K562 (cell line): ENCODE results near the gene NEK3. TPM values are rescaled to one million over a fixed set of nuclear protein-coding genes. Genes with fewer than 3 reads are reported as not detected.
"Not testable (repeated sequence)": the region's sequence is repeated elsewhere in the genome, so short reads cannot be mapped to it uniquely, and the experiment has no call there.

Experiments used
- ATAC-seq: fragments of 200-7000 bp; cut with Tn5 transposase; 3 replicates; pipeline ENCODE4 v1.9.1; 2020; ENCODE audit warnings: moderate library complexity
- BruUV-seq: library from RNA; stranded (reverse); fragments of 400-500 nt; replicated peaks from 2 replicates; lab custom pipeline; 2021; lab: Mats Ljungman, UMichigan
- CTCF ChIA-PET: fragments of 300-600 bp; formaldehyde crosslinking; extraction: SDS; loops from one replicate; lab custom pipeline; 2021; ENCODE audit warnings: low intra/inter-chr PET ratio; lab: Yijun Ruan, JAX
- POLR2A ChIA-PET: fragments of 300-600, 350-650 bp; sonication (Branson Sonifier 250); formaldehyde crosslinking; extraction: SDS; loops from one replicate; lab custom pipeline; 2021; ENCODE audit warnings: antibody characterized with exemption, inconsistent platforms; lab: Yijun Ruan, JAX
- DNase-seq, 4 experiments: peaks; one replicate each; pipeline versions ENCODE4 v3.0.0 to v3.0.0-alpha.2; 2011 to 2018; ENCODE audit warnings: low spot score in 3 of 4, mixed read lengths in 3 of 4; ENCODE audit errors: extremely low read depth in 1 of 4
- FAIRE-seq: peaks from 2 replicates; lab custom pipeline; 2011; peaks lifted over from hg19 to GRCh38; lab: Jason Lieb, UNC
- H2AFZ ChIP-seq: 2 replicates; pipeline ENCODE4 v1.6.0; 2011; ENCODE audit warnings: low read depth, low read length, control low read depth, inconsistent platforms
- H3K27ac ChIP-seq: fragments of 200-600 bp; 3 replicates; pipeline ENCODE4 v1.8.0; 2011; ENCODE audit warnings: low read depth, mild to moderate bottlenecking, control low read depth, inconsistent platforms, low read length, moderate library complexity, mixed read lengths; ENCODE audit errors: extremely low read depth
- H3K27me3 ChIP-seq, 2 experiments: fragments of 300-600 bp in 1 of 2; 2 replicates in 1 of 2; 3 replicates in 1 of 2; pipeline versions ENCODE4 v1.6.0 to v1.8.0; 2011; ENCODE audit warnings: inconsistent platforms in 2 of 2, low read length in 2 of 2, mild to moderate bottlenecking in 1 of 2, mixed read lengths in 1 of 2, moderate library complexity in 1 of 2; ENCODE audit not compliant: control insufficient read depth in 2 of 2, insufficient read depth in 2 of 2
- H3K36me3 ChIP-seq: fragments of 300-600 bp; 3 replicates; pipeline ENCODE4 v1.8.0; 2011; ENCODE audit warnings: mild to moderate bottlenecking, low read length, inconsistent platforms; ENCODE audit not compliant: control insufficient read depth, insufficient read depth
- H3K4me1 ChIP-seq, 2 experiments: fragments of 200-600 bp in 1 of 2; replicated peaks in 1 of 2; 2 replicates in 1 of 2; 3 replicates in 1 of 2; pipeline versions ENCODE4 v1.5.1 to v1.8.0; 2011; ENCODE audit warnings: inconsistent platforms in 2 of 2, low read length in 2 of 2, mild to moderate bottlenecking in 1 of 2, mixed read lengths in 1 of 2, moderate library complexity in 1 of 2; ENCODE audit not compliant: control insufficient read depth in 2 of 2, insufficient read depth in 2 of 2
- H3K4me2 ChIP-seq: 2 replicates; pipeline ENCODE4 v1.6.1; 2011; ENCODE audit warnings: low read length, control low read depth, inconsistent platforms, mixed read lengths; ENCODE audit not compliant: insufficient read depth
- H3K4me3 ChIP-seq: fragments of 200-600 bp; sonication (generic), shearing (Covaris generic); 2 replicates; pipeline ENCODE4 v1.5.1; 2016; ENCODE audit warnings: control low read depth, inconsistent platforms
- H3K79me2 ChIP-seq: fragments of 200-600 bp; 3 replicates; pipeline ENCODE4 v1.8.0; 2011; ENCODE audit warnings: low read length, inconsistent platforms; ENCODE audit not compliant: control insufficient read depth, insufficient read depth
- H3K9ac ChIP-seq, 2 experiments: 2 replicates each; pipeline versions ENCODE4 v1.6.0 to v1.6.1; 2011; ENCODE audit warnings: low read depth in 2 of 2, low read length in 2 of 2, control low read depth in 1 of 2, inconsistent platforms in 1 of 2, mild to moderate bottlenecking in 1 of 2, mixed read lengths in 1 of 2; ENCODE audit not compliant: insufficient read depth in 1 of 2
- H3K9me1 ChIP-seq: one replicate; pipeline ENCODE4 v1.6.0; 2011; ENCODE audit warnings: inconsistent platforms, mild to moderate bottlenecking, low read length, moderate library complexity; ENCODE audit not compliant: control insufficient read depth, insufficient read depth
- H3K9me3 ChIP-seq: replicated peaks from 2 replicates; pipeline ENCODE4 v1.5.1; 2011; ENCODE audit warnings: low read depth, low read length, inconsistent platforms; ENCODE audit not compliant: control insufficient read depth, insufficient read depth
- H4K20me1 ChIP-seq: replicated peaks from 2 replicates; pipeline ENCODE4 v1.6.1; 2011; ENCODE audit warnings: low read length, inconsistent platforms, mixed read lengths; ENCODE audit not compliant: control insufficient read depth, insufficient read depth
- ATF3 ChIP-seq, 2 experiments: fragments of 450-650 bp in 1 of 2; sonication (generic) in 1 of 2; formaldehyde crosslinking in 1 of 2; IDR thresholded peaks in 1 of 2; conservative IDR thresholded peaks in 1 of 2; 2 replicates each; pipeline versions ENCODE4 v1.6.1 to v1.8.1; 2016 to 2023; ENCODE audit warnings: mild to moderate bottlenecking in 2 of 2, moderate library complexity in 2 of 2, inconsistent platforms in 1 of 2, missing genetic modification reagents in 1 of 2
- CEBPB ChIP-seq: fragments of 450-650 bp; IDR thresholded peaks from 2 replicates; pipeline ENCODE4 v1.6.1; 2016; ENCODE audit warnings: missing genetic modification characterization, missing compliant biosample characterization
- CEBPG ChIP-seq, 3 experiments: fragments of 200-800 bp in 1 of 3; sonication (Bioruptor generic) in 1 of 3; sonication (generic) in 1 of 3; formaldehyde crosslinking in 1 of 3; IDR thresholded peaks in 2 of 3; conservative IDR thresholded peaks in 1 of 3; 2 replicates each; pipeline versions ENCODE4 v1.6.1 to v1.8.0; 2016 to 2022; ENCODE audit warnings: missing compliant biosample characterization in 2 of 3, missing genetic modification characterization in 2 of 3, mild to moderate bottlenecking in 1 of 3, missing genetic modification reagents in 1 of 3
- WGBS: fragments of 100-300 bp; shearing (Covaris generic); methylation state at CpG from one replicate; pipeline ENCODE4 v1.1.6; 2016; ENCODE audit warnings: low coverage, mixed read lengths; ENCODE audit not compliant: insufficient coverage; ENCODE audit errors: missing lambda C conversion rate; 5-methylcytosine and 5-hydroxymethylcytosine counted together
- in situ Hi-C: fragments of 300-500 bp; cut with MboI; formaldehyde crosslinking; loops from 4 replicates; pipeline ENCODE4 v1.15.0; 2018; ENCODE audit warnings: inconsistent platforms, mixed read lengths
- intact Hi-C: fragments of 100-400 bp; cut with micrococcal nuclease; formaldehyde crosslinking; loops from 2 replicates; pipeline ENCODE4 v1.14.2; 2022
- polyA plus RNA-seq, 8 experiments: library from polyadenylated mRNA; depleted of rRNA in 4 of 8; stranded (reverse) in 5 of 8; unstranded in 3 of 8; fragments of >200 nt; fragmentation: Nextera tagmentation in 2 of 8; fragmentation: Illumina TruSeq in 1 of 8; extraction: Ambion mirVana in 2 of 8; extraction: Trizol in 1 of 8; gene quantifications; 2 replicates each; pipeline versions ENCODE4 v1.2.1 to v1.2.3, GENCODE V29; 2011 to 2014; ENCODE audit warnings: inconsistent platforms in 1 of 8, missing spikeins in 1 of 8
- total RNA-seq, 7 experiments: library from RNA; depleted of rRNA in 6 of 7; stranded (reverse); fragments of >200 nt in 6 of 7; fragmentation: Illumina TruSeq in 2 of 7; extraction: Trizol in 2 of 7; gene quantifications; 2 replicates each; pipeline versions ENCODE4 v1.2.1 to v1.2.3, GENCODE V29; 2011 to 2021; ENCODE audit warnings: low replicate concordance in 1 of 7

NEK3 gene
- total and polyA plus RNA-seq, 9 of the 15 experiments (the other 6 are each of a cell fraction or from before 2014, with no cell fraction given) = 6.2 to 11.0 (median 9.3) TPM

DNA sequence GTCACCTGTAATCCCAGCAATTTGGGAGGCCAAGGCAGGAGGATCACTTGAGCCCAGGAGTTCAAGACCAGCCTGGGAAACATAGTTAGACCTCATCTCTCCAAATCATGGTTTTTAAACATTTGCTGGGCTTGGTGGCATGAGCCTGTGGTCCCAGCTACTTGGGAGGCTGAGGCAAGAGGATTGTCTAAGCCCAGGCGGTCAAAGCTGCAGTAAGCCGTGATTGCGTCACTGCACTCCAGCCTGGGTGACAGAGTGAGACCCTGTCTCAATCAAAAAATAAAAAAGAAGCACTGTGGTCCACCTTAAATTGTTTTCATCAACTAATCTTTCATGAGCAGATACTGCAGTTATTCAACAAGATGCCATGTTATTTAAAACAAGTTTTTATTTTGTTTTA, 57.0 kb downstream of the NEK3 start:
- H3K4me2 ChIP-seq; ATAC-seq; BruUV-seq; CTCF ChIA-PET; H3K4me3 ChIP-seq; H3K79me2 ChIP-seq; in situ Hi-C loops; H3K27me3 ChIP-seq; POLR2A ChIA-PET; DNase-seq; H3K36me3 ChIP-seq; H3K9me1 ChIP-seq; H2AFZ ChIP-seq; H3K27ac ChIP-seq; H4K20me1 ChIP-seq; intact Hi-C loops; H3K9me3 ChIP-seq; TF ChIP-seq CEBPG (CRISPR knock-in tag; IDR thresholded peaks at IDR 0.05); ATF3 (CRISPR knock-in tag; conservative IDR thresholded peaks at IDR 0.05): not testable (repeated sequence)
- 87% methylated on average over 3 of the region's 3 CpGs for WGBS
- TF ChIP-seq CEBPG (tag; conservative IDR thresholded peaks at IDR 0.05 in 1 of 2, IDR thresholded peaks at IDR 0.05 in 1 of 2) (0 out of 4 replicates have a peak, but pooled peaks have one; percentile 23 to 40), CEBPB (tag) (peak; percentile 71; the same call in 1 of the 2 replicates), ATF3 (IDR thresholded peaks at IDR 0.05) (peak; percentile 34; the same call in 1 of the 2 replicates)
- TF ChIP-seq, all 486 proteins: peak for 3; not testable (repeated sequence) for 483
- not testable (repeated sequence) for H3K9ac ChIP-seq, H3K4me1 ChIP-seq, FAIRE-seq
